Epithelial cell of proximal tubule (primary cell): ENCODE data around the gene LHFPL6. TPM values are rescaled to one million over a fixed set of nuclear protein-coding genes. Genes with fewer than 3 reads are reported as not detected.

Experiments
- DNase-seq: peaks from one replicate; pipeline ENCODE4 v3.0.0-alpha.2; 2011; ENCODE audit warnings: low read depth
- H3K4me3 ChIP-seq: 2 replicates; pipeline ENCODE4 v1.5.1; 2011; ENCODE audit warnings: low read depth, mild to moderate bottlenecking, low read length
- CTCF ChIP-seq: conservative IDR thresholded peaks from 2 replicates; pipeline ENCODE4 v1.5.1; 2012; ENCODE audit warnings: low read depth, mild to moderate bottlenecking, low read length
- total RNA-seq: library from RNA; depleted of rRNA; stranded (reverse); fragments of >200 nt; gene quantifications from 2 replicates; pipeline ENCODE4 v1.2.3, GENCODE V29; 2015

Gene LHFPL6
- total RNA-seq, 1 donor from 2014 or later = 5.2 TPM

GRCh38 chr13:39604756-39605155 is 1.8 kb upstream of the LHFPL6 start:
- DNase-seq = no peak
- no peak for TF ChIP-seq CTCF
- H3K4me3 ChIP-seq = no peak overlapping the region

DNA sequence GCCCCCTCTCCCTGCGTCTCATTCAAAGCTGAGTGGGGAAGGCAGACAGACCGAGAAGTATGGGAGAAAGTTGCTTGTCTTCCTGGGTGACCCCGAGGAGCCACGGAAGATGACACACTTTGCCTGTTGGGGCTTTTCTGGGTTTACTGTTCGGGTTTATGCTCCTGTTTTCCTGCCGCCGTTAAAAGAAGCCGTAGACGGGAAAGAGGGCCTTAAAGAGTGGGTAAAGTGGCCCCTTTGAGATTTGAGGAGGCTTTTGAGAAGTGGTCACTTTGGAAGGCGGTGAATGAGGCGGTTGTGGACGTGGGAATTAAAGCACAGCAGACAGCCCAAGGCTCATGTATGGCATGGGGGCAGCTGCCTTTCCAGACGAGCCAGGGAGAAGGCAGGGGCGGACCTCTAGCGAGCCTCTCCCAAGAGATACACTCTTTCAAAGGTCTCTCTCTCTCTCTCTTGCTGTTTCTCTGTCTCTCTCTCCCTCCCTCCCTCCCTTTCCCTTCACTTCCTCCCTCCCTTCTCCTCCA is 493 bp upstream of the LHFPL6 start:
- no peak for TF ChIP-seq CTCF
- no peak for DNase-seq
- H3K4me3 ChIP-seq = peak overlapping the region; percentile 86

- H3K4me3 ChIP-seq = peak overlapping the region; percentile 86
- TF ChIP-seq CTCF = no peak
- DNase-seq = no peak
Measured at GRCh38 chr13:39602277-39602613, 748 bp downstream of the LHFPL6 start.

GRCh38 chr13:39601636-39602035 is 1.4 kb downstream of the LHFPL6 start:
- no peak for TF ChIP-seq CTCF
- no peak for DNase-seq
- H3K4me3 ChIP-seq = peak overlapping the region; percentile 86

GRCh38 chr13:39600766-39601165 is 2.2 kb downstream of the LHFPL6 start:
- peak; percentile 31 for TF ChIP-seq CTCF
- no peak for DNase-seq
- H3K4me3 ChIP-seq = no peak overlapping the region

GRCh38 chr13:39599842-39600241 is 3.2 kb downstream of the LHFPL6 start:
- DNase-seq = no peak
- no peak overlapping the region for H3K4me3 ChIP-seq
- no peak for TF ChIP-seq CTCF

DNA sequence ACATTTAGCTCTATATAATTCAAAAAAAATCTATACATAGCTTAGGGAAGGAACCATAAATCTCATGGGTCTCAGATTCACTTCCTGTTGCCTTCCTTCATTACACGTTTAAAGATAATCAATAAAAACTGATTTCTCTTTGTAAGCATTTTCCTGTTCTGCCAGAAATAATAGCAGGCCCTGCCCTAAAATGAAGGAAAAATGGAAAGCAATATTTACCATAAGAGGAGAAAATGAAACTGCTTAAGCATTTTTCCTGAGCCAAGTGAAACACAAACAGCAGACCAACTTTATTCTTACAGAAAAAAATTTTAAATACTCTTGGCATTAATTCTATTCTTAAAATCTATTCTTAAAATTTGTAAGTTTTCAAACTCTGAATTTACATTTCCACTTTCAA is 4.0 kb downstream of the LHFPL6 start:
- H3K4me3 ChIP-seq = no peak overlapping the region
- no peak for DNase-seq
- no peak for TF ChIP-seq CTCF
